Hepatic stellate cell (primary cell): Measurements from ENCODE around the gene C19orf25.

Experiments
- DNase-seq: peaks from one replicate; pipeline ENCODE4 v3.0.0; 2011; ENCODE audit warnings: low spot score

C19orf25 gene

GRCh38 chr19:1432507-1432887 is 46.5 kb downstream of the C19orf25 start:
- no peak for DNase-seq

DNA sequence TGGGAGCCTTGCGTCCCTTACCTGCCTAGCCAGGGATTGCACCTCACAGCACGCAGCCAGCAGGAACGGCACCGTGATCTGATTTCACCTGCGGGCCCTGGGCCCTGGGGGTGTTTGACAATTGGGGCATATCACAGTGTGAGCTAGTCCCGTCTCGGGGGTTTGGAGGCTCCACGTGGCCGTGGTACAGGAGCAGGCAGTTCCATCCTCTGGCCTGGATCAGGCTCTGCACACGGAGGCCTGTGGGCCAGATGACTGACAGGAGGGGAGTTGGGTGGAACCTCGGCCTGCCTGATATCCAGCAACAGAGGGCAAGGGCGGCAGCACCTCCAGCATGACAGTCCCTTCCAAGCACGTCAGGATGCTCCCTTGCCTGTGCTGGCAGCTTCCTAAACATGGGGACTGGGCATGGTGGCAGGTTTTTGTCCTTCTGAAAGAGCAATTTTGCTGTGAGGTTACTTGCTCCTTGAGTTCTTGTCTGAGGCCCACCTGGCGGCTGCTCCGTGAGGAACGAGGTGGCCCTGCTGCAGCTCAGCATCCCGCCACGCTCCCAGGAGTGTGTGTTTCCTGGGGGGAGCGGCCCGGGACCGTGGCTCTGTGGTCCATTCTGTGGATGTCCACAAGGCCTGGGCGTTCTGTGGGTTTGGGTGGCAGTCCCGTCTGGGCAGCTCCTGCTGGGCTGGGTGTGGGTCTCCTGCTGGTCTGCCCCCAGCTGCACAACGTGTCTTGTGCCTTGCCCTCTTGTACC is 47.1 kb downstream of the C19orf25 start:
- DNase-seq = no peak

GRCh38 chr19:1430246-1430645 is 48.8 kb downstream of the C19orf25 start:
- DNase-seq = no peak

GRCh38 chr19:1429750-1430149 is 49.3 kb downstream of the C19orf25 start:
- no peak for DNase-seq

- no peak for DNase-seq
These were observed 50.1 kb downstream of the C19orf25 start for GRCh38 chr19:1428738-1429391.

- no peak for DNase-seq
These were observed 51.6 kb downstream of the C19orf25 start for GRCh38 chr19:1427221-1427920.

DNA sequence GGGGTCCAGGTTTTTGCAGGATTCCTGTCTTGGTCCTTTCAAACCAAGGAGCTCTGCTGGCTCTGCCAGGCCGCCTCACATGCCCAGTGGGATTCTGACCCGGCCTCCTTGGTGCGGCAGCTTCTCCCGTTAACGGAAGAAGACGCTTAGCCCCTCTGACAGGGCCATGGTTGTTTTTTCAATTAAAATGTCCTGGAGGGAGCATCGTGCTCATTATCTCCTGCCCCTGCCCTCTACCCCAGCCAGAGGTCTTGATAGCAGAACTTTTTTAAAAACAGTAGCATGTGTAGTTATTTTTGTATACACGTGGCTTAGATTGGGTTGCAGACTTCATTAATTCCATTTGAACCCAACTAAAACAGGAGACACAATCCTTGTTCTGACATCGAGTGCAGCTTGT is 52.3 kb downstream of the C19orf25 start:
- no peak for DNase-seq

- DNase-seq = no peak
These were observed 53.1 kb downstream of the C19orf25 start for GRCh38 chr19:1425902-1426301.

DNA sequence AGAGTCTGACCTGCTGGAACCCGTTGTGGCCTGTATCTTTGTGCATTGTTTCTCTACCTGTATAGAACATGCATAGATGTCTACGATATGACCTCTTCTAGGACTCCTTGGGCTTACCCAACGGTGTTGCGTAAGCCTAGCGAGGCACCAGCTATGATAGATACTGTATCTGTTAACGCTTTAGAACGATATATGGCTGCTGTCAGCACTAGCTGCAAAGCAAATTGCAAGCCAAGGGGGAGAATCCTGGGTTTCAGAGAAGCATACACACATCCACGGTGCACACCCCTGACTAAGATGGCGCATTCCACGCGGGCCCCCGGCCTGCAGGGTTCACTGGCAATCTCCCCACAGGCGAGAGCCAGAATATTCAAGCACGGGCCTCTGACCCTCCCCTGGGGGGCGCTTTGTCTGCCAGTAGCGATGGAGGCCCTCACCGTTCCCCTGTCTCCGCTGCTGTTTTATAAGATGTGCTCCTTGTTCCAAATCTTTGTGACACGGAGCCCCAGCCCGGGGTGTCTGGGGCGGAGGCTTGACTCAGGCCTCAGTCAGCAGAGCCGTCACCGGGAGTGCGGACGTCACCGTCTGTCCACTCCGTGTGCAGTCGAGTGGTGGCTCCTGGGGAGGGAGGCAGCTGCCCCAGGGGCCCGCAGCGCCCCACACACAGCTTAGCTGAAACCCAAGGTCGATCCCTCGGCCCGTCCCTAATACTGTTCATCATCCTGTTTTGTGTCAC is 53.7 kb downstream of the C19orf25 start:
- no peak for DNase-seq

DNA sequence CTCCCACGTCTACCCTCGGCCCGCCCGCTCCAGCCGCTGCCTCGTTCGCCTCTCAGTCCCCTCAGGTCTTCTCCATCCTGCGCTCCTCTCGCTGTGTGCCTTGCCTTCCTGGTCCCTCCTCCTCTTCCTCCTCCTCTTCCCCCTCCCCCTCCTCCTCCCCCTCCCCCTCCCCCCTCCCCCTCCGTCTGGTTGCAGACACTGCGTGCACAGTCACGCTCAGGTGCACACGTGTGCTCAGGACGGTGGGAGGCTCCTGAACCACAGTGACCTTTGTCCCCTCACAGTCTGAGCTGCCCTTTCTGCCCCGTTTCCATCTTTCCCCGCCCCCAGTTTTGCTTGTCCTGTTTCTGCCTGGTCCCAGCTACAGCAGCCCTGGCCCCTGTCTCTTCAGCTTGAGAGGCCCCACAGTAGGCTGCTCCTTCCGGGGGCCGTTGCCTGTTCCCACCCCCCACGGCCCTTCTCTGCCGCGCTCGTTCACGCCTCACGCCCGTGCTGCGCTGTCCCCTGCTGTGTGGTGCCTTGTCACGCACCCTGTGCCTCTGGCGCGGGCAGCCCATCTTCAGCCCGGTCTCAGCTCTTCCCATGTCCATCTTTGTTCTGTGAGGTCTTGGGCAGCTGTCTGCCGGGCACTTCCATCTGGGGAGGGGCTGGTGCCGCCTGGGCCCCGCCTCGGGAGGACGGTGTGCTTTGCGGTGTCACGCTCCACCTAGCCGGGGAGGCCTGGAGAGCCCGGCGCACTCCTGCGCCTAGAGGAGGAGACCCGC is 54.6 kb downstream of the C19orf25 start:
- no peak for DNase-seq

GRCh38 chr19:1423436-1424191 is 55.4 kb downstream of the C19orf25 start:
- no peak for DNase-seq
